Dermis lymphatic vessel endothelial cell (primary cell): Measurements from ENCODE around the gene TGM3. TPM values are rescaled to one million over a fixed set of nuclear protein-coding genes. Genes with fewer than 3 reads are reported as not detected.

Source experiments
- total RNA-seq: library from RNA; depleted of rRNA; stranded (reverse); fragments of >200 nt; gene quantifications from 2 replicates; pipeline ENCODE4 v1.2.1, GENCODE V29; 2014

The TGM3 gene, protein sequence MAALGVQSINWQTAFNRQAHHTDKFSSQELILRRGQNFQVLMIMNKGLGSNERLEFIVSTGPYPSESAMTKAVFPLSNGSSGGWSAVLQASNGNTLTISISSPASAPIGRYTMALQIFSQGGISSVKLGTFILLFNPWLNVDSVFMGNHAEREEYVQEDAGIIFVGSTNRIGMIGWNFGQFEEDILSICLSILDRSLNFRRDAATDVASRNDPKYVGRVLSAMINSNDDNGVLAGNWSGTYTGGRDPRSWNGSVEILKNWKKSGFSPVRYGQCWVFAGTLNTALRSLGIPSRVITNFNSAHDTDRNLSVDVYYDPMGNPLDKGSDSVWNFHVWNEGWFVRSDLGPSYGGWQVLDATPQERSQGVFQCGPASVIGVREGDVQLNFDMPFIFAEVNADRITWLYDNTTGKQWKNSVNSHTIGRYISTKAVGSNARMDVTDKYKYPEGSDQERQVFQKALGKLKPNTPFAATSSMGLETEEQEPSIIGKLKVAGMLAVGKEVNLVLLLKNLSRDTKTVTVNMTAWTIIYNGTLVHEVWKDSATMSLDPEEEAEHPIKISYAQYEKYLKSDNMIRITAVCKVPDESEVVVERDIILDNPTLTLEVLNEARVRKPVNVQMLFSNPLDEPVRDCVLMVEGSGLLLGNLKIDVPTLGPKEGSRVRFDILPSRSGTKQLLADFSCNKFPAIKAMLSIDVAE
- not detected in 2 replicates for total RNA-seq

DNA sequence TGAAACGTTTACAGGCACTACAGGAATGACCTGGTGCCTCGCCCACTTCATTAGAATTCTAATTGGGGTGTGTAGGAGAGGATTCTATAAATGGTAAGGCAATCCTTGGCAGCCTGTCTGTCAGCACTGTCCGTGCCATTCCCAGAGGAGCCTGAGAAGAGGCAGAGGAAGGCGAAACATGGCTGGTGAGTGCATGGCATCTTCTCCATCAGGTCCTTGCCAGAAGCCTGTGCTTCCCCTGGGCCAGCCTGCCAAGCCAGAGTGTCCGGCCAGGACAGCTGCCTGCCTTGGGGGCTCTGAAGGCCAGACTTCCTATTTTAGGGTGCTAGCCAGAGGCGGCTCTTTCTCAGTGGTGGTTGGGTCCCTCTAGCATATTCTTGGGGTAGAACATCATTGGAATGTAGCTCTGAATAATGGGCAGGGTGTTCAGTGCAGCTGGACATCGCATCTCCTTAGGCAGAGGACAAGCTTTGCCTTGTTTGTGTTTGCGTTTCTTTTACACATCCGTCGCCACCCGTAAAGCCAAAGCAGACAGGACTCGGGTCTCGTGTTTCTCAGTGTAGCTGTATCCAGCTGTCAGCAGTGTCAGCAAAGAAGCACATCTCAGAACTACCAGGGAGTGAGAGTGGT, at the start of gene TGM3:
Gene TGM3 (plus strand): TSS at position 116 of the 630 bp plus-strand sequence. CDS start 63 bp downstream, at position 179.

DNA sequence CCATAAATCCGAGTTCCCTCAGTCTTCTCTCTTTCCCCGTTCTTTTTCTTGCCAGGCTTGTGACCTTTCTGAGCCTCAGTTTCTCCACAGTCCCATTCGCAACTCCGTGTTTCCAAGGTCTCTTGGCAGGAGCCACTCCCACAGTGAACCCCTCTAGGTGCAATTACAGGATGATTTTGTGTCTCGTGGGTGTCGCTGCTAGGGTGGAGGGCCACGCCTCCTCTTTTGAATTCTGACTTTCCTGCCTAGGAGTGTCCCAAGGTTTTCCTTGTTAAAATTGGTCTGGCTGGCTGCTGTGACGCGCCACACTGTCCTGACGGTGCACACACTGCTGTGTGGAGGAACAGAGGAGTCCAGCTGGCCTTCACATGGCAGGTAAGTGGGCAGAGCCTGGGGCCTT, 84.8 kb downstream of the TGM3 start, which contains the start of gene TGM6:
Gene TGM6 (plus strand): TSS at position 301 of the 400 bp plus-strand sequence. CDS start 68 bp downstream, at position 369.

Other genes with a start within 250 kb of the TGM3 start
- 12.7 and 17.4 TPM in 2 replicates for gene STK35, start 194.2 kb upstream of the TGM3 start, total RNA-seq
- not detected in 2 replicates for gene TGM6, start 84.9 kb downstream of the TGM3 start, total RNA-seq
- gene SNRPB, start 174.8 kb downstream of the TGM3 start, total RNA-seq = 212 and 228 TPM in 2 replicates
- 8.3 and 8.4 TPM in 2 replicates for gene ZNF343, start 212.9 kb downstream of the TGM3 start, total RNA-seq
- gene TMC2, start 240.6 kb downstream of the TGM3 start, total RNA-seq = not detected in 2 replicates